NCI-H446 (cell line): ENCODE results near the gene SAMD14.

ENCODE experiments used
- DNase-seq, 2 experiments: peaks; one replicate each; lab custom pipeline; 2025; lab: John Stamatoyannopoulos, UW

Gene SAMD14

GRCh38 chr17:50096092-50096491, 33.9 kb downstream of the SAMD14 start:
- no peak for DNase-seq

GRCh38 chr17:50095626-50096037, 34.3 kb downstream of the SAMD14 start:
- no peak for DNase-seq

GRCh38 chr17:50094753-50095619, 35.0 kb downstream of the SAMD14 start, which contains the start of gene PDK2:
PDK2 (plus strand) TSS chr17:50095351; CDS start chr17:50095436, 85 bp downstream.
- DNase-seq, result peak; percentile 71 to 94

GRCh38 chr17:50094243-50094752, 35.7 kb downstream of the SAMD14 start:
- peak; percentile 75 to 91 for DNase-seq

GRCh38 chr17:50093807-50094206, 36.2 kb downstream of the SAMD14 start:
- no peak for DNase-seq

- DNase-seq, result no peak
Observed at GRCh38 chr17:50093246-50093645, 36.7 kb downstream of the SAMD14 start.

- no peak for DNase-seq
Observed at GRCh38 chr17:50091918-50092285, 38.1 kb downstream of the SAMD14 start.

- DNase-seq, result no peak
Observed at GRCh38 chr17:50090971-50091917, 38.7 kb downstream of the SAMD14 start.

GRCh38 chr17:50090071-50090470, 39.9 kb downstream of the SAMD14 start:
- no peak for DNase-seq

- no peak for DNase-seq
Observed at GRCh38 chr17:50088952-50089825, 40.8 kb downstream of the SAMD14 start.

GRCh38 chr17:50087912-50088405, 42.0 kb downstream of the SAMD14 start:
- no peak for DNase-seq

- peak; percentile 22 to 68 for DNase-seq
Observed at GRCh38 chr17:50087246-50087911, 42.6 kb downstream of the SAMD14 start.

- no peak for DNase-seq
Observed at GRCh38 chr17:50081757-50082156, 48.2 kb downstream of the SAMD14 start.

- no peak for DNase-seq
Observed at GRCh38 chr17:50080827-50081226, 49.1 kb downstream of the SAMD14 start.

GRCh38 chr17:50080096-50080480, 49.9 kb downstream of the SAMD14 start:
- DNase-seq, result no peak

- DNase-seq, result peak in 1 of 2 experiments; percentile 18
Observed at GRCh38 chr17:50079334-50080095, 50.4 kb downstream of the SAMD14 start.

GRCh38 chr17:50078430-50078829, 51.5 kb downstream of the SAMD14 start:
- no peak for DNase-seq

GRCh38 chr17:50076591-50077235, 53.2 kb downstream of the SAMD14 start:
- DNase-seq, result no peak

GRCh38 chr17:50076221-50076590, 53.8 kb downstream of the SAMD14 start:
- no peak for DNase-seq
